HG03135 (cell line): ENCODE data around the gene LIME1.

Experiments used
- ATAC-seq: cut with Tn5 transposase; IDR thresholded peaks from one replicate; pipeline ENCODE4 v1.9.1; 2021; ENCODE audit warnings: mild to moderate bottlenecking, moderate library complexity; ENCODE audit not compliant: unreplicated experiment

LIME1 gene

DNA sequence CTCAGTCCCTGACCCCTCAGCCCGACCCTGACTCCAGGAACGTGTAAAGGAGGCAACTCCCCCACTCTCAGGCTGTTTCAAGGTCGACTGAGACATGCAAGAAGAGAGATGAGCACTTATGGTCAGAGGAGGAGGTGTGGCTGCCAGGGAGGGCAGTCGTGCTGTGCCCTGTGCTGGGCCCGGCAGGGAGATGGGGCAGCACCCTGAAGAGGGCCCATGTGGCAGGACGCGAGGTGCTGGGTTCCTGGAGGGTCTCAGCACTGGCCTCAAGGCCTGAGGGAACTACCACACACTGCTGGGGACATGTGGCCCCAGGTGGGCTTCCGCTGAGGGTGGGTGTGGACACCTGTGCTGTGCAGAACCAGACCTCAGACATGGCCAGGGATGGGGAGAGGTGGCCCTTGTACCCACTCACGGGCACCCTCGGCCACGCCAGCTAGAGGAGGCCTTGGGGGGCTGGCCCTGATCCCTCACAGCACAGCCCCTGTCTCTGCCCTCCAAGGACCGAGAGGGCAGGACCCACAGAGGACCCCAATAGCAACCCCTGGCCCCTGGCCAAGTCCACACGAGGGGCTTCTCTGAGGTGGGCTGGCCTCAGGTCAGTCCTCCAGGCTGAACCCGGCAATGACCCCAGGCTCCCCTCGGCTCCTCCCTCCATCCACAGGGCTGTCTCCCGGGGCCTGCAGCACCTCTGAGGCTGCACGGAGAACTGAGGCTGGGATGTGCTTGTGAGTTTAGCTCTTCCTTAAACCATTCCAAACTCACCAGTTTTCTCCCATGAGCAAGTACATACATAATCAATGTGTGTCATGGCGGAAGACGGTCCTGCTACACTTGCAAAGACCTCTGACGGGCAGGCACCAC lies 11.8 kb downstream of the LIME1 start:
- ATAC-seq = no peak

DNA sequence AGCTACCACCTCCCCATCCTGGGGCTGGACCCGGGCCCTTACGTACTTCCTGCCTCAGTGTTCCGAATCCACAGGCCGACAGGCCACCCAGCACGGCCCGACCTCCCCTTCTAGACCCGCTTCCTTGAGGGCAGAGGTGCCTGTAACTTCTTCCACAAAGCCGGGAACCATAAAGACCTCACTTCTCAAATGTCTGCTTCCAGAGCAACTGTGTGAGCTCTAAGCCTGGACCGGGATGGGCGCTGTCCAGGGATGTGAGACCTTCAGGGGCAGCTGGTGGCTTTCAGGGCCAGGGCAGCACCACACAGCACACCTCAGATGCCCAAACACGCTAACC lies 12.4 kb downstream of the LIME1 start:
- ATAC-seq = no peak

DNA sequence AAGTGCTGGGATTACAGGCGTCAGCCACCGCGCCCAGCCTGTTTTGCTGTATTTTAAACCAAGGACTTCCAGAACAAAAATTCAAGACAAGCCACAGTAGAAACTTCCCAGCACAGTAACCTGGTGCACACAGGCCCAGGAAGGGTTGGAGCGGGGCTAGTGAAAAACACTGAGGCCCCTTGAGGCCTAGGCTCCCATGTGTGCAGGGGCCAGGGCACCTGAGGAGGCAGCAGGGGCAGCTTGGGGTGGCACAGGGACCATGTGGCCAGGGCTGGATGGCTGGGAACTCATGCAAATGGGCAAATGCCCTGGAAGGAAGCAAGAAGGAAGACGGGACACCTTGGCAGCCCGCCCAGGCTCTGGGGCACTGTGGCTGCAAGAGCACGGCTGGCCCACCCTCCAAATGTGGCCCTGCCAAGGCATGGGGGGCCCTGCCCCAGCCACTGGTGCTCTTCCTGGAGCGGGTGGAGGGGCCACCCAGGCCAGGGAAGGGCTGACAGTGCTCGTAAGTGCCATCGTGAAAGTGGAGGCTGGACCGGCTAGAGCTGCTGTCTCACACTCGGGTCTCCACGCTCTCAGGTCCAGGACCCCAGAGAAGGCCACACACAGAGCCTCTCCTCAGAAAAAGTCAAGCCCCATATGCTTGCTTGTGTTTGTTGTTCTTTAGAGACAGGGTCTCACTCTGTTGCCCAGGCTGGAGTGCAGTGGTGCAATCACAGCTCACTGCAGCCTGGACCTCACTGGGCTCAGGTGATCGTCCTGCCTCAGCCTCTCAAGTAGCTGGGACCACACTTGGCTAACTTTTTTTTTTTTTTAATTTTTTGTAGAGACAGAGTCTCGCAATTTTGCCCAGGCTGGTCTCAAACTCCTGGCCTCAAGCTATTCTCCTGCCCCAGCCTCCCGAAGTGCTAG lies 13.4 kb downstream of the LIME1 start:
- ATAC-seq = no peak

DNA sequence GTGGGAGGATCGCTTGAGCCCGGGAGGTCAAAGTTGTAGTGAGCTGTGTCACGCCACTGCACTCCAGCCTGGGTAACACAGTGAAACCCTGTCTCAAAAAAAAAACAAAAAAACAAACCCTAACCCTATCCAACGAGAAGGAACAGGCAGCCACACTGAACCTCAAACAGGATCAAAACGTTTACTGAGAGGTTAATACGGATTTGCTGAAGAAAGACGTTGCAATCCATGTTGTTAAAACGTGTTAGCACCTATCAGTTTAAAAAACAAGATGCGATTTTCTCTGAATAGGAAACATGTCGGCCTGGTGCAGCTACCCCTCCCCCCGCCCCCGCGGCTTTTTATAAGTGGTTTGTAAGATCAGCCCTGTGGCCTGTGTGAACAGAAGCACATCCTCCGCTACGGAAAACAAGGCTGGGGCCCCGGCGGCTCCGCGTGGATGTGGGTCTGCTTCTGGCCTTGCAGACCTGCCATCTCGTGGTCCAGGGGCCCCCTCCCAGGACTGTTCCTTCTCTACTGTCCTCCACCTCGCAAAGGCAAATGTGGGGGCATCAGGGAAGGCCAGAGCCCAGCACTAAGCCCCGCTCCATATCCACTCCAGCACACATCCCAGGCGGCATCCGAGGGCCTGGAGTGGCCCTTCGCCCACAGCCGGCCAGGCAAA lies 14.5 kb downstream of the LIME1 start:
- no peak for ATAC-seq

DNA sequence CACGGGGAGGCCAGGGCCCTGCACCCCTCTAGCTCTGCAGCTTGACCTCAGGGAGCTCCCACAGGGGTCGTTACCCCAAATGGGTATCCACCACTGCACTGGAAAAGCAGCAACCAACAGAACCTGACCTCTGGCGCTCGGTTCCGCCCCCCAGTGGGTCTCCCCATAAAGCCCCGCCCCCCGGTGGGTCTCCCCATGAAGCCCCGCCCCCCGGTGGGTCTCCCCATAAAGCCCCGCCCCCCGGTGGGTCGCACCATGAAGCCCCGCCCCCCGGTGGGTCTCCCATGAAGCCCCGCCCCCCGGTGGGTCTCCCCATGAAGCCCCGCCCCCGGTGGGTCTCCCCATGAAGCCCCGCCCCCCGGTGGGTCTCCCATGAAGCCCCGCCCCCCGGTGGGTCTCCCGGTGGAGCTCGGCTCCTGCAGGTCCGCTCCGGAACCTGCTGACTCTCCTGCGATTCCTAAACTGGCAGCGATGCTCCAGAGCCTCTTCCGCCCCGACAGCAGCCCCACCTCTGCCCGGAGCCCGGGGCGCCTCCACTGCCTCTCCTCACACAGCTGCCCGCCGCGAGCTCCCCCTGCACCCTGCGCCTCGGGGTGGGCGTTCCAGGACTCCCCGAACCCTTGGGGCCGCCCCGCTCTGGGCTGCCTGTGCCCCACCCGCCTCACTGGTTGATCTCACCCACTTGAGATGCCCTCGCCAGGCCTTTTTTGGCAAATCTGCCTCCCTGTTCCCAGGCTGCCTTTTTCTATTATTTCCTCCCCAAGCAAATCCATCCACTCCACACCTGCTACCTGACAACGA lies 15.2 kb downstream of the LIME1 start:
- ATAC-seq = no peak

DNA sequence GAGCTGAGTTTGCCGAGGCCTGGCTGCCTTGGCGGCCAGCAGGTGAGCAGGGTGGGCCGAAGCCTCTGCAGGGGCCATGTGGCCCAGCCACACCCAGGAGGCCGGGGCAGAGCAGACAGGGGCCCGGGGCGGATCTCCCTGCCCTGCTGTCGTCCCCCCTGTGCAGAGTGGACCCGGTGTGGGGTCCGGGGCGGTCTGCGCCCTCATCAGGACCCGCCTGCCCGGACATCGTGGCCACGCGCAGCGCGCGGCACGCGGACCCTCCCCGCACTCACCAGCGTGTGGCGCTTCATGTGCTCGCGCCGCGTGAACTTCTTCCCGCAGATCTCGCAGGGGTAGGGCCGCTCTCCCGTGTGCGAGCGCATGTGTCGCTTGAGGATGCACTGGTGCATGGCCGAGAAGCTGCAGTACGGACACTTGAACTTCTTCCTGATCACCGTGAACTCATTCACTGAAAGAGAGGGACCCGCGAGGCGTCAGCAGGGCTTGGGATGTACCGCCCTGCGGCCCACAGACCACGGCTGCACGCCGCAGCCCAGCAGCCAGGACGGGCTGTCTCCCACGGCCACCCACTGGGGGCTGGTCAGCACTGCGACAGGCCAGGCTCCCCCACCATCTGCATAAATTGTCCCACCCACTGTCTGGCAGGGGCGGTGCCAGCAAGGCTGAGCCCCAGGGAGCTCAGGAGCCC lies 16.1 kb downstream of the LIME1 start:
- no peak for ATAC-seq

DNA sequence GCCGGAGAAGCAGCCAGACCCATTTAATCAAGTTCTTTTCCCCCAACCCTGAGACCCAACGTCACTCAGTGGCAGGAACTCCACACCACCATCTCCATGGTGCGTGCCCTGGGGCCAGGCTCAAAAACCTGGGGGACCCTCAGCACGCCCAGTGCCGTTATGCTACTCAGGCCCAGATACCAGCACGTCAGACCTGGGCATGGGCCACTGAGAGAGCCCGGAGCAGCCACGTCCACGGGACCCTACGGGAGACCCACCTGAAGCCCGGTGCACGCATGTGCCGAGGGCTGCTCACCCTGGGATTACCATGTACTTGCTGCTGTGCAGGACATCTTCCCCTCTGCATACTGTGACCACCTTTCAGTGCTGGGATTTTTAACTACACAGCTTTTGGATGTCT lies 16.9 kb downstream of the LIME1 start:
- ATAC-seq = no peak

DNA sequence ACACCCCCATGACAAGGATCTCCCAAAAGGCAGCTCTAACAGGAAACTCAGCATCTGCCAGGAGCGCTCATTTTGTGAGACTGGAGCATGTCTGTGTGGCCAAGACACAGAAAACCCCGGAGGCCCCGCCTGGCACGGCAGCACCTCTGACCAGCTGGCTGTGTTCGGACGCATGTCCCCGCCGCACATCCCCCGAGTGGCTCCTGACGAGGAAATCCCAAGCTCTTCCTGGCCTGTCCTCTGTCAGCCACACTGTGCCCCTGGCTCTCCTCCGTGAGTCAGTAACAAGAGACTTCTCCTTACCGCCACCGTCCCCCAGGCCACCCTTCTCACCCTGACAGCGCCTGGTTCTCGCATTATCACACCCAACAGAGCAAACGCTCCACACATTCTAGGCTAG lies 17.5 kb downstream of the LIME1 start:
- ATAC-seq = no peak

DNA sequence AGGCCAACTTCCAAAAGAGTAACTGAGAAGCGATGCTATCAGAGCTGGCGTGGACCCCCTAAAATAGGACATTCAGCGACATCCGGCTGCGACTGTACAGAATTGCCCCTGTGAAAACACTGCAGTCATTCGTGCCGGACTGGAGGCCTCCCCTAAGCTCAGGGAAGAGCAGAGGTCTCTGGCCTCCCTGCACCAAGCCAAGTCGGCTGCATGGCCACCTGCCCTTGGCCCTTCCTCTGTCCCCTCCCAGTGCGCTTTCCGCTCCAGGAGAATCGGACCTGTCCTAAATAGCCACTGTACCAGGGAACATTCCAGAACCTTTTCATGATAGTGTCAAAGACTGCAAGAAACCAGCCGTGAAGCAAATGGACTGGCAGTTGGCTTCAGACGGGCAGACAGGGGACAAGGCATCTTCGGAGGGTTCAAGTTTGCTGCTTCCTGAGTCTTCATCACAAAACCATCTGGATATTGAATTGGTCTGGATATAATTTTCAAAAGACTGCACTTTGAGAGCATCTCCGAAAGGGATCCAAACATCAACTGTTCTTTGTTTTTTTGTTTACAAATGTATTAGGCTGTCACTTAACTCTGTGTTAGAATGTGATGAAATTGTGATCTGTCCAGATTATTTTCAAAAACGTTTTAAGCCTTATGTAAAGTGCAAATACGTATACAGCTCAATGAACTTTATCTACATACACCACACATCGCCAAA lies 19.6 kb downstream of the LIME1 start:
- ATAC-seq = no peak

DNA sequence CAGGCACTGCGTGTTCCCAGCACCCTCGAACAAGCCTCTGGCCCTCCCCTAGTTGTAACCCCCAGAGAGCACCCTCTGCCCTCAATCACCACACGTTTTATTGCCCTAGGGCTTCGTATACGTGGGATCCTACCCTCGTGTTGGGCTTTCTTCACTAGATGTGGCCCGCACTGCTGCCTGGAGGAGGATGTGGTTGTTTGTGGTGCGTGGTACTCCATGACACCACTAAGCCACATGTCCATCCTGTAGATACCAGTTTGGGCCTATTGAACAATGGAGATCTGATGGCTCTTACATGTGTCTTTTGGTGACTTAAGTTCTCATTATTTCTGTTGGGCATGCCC lies 20.2 kb downstream of the LIME1 start:
- no peak for ATAC-seq

DNA sequence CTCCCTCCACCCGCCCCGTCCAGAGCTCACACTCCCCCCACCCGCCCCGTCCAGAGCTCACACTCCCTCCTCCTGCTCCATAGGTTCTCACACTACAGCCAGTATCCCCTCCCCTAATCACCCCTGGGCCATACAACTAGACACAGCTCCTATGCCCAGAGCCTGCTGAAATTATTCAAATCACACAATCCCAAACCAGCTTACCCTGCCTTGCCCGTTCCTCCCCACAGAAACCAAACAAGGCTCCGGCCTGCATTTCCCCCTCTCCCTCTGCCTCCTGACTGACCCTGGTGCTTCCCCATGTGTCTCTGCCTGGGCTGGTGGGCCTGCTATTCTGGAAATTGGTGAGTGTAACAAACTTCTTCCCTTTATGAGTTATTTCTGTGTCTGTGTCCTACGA lies 21.7 kb downstream of the LIME1 start:
- ATAC-seq = no peak

DNA sequence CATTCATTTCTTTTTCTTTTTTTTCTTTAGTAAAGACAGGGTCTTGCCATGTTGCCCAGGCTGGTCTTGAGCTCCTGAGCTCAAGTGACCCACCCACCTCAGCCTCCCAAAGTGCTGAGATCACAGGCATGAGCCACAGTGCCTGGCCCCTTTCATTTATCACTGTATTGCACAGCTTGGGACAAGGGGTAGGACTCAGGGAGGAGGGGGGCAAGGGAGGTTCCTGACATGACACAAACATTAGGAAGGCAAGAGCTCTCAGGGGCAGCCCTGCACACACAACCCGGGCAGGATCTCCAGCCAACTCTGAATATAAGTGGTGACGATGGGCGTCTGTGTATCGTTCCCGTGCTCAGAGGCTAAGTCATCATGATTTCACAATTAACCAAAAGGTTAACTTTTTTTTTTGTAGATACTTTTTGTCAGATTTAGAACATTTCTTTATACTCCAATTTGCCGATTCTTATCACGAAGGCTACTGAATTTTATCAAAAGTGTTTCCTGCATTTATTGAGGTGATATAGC lies 23.0 kb downstream of the LIME1 start:
- no peak for ATAC-seq

DNA sequence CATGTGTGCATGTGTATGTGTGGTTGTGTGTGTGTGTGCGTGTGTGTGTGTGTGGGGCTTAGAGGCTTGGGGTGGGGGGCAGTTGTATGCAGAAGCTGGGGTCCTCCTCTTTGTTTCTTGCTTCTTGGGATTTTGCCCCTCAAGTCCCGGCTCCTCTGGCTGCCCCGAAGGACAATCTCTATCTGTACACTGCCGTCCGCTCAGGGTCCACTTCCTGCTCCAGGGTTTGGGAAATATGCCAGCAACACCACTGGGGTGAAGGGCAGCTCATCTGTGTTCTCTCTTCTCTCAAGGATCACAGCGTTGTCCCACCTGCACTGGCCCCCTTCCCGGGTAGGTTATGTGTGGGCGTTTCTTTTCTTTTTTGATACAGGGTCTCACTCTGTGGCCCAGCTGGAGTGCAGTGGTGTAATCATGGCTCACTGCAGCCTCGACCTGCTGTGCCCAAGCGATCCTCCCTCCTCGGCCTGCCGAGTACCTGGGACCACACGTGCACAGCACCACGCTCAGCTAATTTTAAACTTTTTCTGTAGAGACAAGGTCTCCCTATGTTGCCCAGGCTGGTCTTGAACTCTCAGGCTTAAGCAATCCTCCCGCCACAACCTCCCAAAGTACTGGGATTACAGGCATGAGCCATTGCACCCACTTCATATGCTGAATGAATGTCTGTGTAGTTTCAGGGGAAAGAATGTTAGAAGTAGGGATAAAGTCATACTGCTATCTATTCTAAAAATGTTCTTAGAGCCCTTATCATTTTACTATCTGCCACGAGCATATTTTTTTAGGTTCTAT lies 28.8 kb downstream of the LIME1 start:
- ATAC-seq = no peak

DNA sequence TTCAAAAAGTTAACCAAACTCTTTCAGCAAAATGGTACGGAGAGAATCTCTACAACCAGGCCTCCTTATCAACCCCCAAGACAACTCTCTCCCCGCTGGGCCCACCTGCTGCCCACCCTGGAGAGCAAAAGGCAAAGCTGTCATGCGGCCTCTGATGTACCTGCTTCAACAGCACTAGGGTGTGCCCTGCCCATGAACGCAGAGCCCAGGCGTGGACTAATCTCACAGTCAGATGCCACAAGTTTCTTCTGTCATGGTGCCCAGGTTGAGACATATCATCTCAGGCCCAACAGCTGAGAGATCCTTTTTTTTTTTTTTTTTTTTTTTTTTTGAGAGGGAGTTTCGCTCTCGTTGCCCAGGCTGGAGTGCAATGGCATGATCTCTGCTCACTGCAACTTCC lies 29.4 kb downstream of the LIME1 start:
- ATAC-seq = no peak

DNA sequence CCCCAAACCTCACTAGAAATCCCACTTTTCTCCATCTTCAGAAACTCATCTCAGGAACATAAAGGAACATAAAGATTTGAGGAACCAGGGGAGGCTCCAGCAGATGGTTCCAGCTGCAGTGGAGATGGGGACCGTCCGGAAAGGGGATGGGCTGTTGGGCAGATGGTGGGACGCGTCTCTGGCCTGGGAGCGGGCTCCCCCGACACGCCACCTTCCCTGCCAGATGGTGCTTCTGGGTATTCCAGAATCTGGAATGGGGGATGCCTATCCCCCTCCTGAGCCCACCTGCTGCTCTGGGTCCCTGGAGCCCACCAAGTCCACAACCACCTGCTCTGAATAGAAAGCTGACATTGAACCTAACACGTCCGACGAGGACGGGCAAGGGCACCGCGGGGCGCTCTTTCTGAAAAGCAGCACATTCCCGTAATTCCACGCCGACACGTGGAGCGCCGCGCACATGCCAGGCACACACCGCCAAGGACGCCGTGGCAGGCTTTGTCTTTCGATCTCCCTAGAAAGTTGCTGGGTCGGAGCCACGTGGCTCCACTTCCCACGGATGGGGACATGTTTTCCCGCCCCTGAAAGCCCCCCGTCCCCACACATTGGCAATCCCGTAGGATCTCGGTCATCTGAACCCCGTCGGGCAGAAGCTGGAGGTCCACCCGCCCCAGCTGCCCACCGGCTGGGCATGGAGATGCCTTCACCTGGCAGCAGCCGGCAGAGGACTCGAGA lies 30.4 kb downstream of the LIME1 start:
- ATAC-seq = no peak

DNA sequence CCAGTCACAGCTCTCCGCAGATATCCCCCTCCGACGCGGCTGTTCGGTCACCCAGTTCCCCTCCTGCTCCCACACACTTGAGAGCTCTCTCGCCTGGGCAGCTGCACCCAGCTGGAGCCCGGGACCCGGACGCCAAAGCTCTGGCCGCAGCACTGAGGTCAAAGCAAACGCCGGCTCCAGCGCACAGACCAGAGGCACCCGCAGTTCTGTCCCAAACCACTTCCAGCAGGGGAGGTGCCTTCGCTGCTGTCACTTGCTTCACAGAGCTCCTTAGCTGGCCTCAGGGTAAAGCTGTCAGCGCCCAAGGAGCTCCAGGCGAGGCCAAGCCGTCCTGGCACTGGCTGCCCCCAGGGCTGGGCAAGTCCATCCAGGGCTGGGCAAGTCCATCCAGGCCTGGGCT lies 31.0 kb downstream of the LIME1 start:
- no peak for ATAC-seq

DNA sequence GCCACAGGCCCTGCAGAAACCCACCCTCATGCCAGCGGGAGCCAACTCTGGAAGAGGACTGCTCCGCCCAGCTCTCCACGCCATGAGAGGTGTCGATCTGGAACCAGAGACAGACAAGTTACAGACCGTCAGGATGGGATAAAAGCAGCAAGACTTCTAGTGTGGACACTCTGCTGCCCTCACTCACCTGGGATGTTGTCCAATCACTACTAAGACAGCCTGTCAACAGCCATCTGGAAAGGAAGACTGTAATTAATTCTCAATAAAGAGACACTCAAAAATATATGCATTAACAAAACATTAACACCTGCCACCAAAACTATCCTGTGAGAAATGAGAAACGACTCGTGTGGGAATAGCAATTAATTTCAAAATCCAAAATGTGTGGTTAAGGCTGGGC lies 31.4 kb downstream of the LIME1 start:
- ATAC-seq = no peak
